ENCODE measurements around the gene COL4A6.

DNA sequence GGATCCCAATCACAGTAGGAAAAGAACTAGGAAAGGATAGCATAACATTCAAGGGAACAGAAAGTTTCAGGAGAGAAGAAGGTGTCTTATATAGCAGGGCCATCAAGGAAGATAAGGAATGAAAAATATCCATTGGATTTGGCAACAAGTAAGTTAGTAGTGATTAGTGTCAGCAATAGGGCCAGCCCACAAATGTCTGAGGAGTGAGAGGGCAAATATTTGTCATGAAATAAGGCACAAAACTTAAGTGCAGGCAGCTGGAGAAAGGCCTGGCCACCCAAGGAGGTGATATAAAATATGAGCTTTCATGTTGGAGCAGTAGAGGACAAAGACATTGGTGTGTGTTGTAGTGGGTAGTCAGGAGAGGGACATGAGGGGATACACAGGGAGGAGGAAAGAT, 132.1 kb downstream of the COL4A6 start:
- TF ChIP-seq CTCF (conservative IDR thresholded peaks at IDR 0.05), result no peak
- no peak for TF ChIP-seq ZFX (IDR thresholded peaks at IDR 0.05)

Measured in C4-2B (cell line).